GM21447 (cell line): ENCODE results near the gene KCNAB2.

ENCODE experiments used
- ATAC-seq: cut with Tn5 transposase; IDR thresholded peaks from one replicate; pipeline ENCODE4 v1.9.1; 2021; ENCODE audit not compliant: unreplicated experiment

Gene KCNAB2

DNA sequence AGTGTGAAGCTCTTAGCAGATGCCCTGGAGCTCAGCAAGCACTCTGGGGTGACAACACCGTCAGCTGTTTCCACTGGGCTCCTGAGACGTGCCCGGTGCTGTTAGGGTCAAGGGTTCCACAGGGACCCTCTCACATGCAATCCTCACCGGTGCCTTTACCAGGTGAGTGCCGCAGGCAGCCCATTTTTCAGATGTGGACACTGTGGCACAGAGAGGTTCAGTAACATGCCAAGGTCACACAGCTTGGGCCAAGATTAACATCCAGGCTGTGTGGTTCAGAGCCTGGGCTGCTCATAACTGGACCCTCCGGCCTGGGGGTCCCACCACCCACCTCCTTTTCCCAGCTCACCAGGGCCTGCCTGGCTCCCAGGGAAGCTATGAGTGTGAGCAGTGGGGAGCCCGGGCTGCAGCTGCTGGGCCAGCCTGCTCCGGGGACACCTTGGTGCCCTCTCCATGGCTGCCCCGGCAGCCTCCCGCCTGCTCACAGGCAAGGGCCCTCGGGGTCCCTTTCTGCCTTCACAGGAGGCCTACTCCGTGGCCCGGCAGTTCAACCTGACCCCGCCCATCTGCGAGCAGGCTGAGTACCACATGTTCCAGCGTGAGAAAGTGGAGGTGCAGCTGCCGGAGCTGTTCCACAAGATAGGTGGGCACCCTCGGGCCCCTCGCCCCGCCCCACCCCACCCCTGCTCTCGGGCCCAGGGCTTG lies 49.3 kb downstream of the KCNAB2 start:
- ATAC-seq = no peak

DNA sequence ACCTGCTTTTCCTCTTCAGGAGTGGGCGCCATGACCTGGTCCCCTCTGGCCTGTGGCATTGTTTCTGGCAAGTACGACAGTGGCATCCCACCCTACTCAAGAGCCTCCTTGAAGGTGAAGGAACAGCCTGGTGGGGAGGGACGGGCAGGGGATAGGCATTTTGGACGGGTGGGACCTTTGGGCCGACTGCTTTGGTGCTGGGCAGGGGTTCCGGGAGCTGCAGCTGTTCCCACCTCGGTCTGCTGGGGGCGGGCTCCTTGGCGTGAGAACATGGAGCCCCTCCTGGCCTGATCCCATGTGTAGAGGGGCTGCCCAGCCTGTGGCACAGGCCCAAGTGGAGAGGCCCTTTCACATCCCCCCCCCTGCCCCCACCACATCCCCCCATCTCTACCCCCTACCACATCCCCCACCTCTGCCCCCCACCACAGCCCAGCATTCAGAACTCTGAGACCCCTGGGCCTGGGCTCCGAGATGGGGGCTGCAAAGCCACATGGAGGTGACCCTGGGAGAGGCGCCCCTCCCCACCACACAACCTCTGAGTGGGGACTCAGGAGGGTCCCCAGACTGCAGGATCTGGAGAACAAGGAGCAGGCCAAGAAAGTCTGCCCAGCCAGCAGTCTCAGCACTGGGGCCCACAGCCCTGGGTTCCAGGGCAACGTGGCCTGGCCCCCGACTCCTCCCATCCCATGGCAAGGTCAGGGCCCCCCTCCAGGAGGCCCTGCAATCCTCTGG lies 50.0 kb downstream of the KCNAB2 start:
- no peak for ATAC-seq

DNA sequence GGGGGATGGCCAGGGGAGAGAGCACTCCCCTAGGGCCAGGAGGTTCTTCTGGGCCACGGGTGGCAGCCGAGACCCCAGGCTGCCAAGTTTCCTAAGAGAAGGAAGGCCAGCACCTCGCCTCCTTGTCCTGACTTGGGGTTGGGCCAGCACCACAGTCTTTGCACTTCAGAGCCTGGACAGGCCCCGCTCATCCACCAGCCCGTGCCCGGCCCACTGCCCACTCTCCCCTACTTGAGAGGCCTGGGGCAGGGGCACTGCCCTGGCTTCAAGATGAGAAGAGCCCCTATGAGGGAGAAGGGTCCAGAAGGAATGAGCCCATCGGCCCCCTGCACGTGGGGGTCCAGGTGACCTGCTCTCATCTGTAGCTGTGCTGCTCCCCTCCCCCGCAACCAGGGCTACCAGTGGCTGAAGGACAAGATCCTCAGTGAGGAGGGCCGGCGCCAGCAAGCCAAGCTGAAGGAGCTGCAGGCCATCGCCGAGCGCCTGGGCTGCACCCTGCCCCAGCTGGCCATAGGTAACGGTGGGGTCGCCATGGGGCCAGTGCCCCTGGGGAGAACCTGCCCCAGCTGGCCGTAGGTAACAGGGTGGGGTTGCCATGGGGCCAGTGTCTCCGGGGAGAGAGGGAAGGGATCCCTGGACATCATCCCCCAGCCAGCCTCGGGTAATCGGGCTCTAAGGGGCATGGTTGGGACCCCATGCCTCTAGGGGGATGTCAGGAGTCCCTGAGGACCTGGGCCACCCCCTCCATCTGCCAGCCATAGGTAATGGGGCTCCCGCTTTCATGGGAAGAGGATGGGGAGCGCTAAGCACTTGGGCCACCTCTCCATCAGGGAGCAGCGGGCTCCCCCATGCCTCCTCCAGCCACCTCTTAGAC lies 50.8 kb downstream of the KCNAB2 start:
- ATAC-seq = no peak

DNA sequence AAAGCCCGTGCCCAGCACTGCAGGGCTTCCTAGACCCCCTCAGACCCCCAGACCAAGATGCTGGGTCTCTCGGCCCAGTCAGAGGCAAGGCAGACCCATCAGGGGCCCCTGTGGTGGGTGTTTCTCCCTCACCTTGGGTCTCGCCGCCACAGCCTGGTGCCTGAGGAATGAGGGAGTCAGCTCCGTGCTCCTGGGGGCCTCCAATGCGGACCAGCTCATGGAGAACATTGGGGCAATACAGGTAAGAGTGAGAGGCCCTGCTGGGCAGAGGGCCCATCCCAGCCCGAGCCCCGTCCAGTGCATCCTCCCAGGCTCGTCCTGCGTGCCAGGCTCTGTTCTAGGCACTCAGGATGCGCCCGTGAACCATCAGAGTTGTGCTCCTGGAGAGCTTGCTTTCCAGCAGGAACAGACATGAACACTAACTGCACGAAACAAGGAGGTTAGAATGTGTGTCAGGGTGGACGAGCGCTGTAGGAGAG lies 51.5 kb downstream of the KCNAB2 start:
- no peak for ATAC-seq

DNA sequence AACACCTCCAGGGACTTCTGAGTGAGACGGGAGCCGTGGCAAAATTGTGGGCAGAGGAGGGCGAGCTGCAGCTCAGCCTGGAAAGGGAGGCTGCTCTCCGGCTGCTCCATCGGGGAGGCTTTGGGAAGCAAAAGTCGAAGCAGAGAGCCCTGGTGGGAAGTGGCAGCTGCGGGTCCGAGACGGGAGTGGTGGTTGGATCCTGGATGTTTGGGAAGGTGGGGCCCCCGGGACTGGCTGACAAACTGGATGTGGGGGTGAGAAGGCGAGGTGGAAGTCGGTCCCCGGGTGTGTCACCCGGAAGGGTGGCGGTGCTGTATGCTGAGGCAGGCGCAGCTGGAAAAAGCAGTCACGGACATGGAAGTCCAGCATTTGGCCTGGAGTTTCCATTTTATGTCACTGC lies 52.1 kb downstream of the KCNAB2 start:
- no peak for ATAC-seq

DNA sequence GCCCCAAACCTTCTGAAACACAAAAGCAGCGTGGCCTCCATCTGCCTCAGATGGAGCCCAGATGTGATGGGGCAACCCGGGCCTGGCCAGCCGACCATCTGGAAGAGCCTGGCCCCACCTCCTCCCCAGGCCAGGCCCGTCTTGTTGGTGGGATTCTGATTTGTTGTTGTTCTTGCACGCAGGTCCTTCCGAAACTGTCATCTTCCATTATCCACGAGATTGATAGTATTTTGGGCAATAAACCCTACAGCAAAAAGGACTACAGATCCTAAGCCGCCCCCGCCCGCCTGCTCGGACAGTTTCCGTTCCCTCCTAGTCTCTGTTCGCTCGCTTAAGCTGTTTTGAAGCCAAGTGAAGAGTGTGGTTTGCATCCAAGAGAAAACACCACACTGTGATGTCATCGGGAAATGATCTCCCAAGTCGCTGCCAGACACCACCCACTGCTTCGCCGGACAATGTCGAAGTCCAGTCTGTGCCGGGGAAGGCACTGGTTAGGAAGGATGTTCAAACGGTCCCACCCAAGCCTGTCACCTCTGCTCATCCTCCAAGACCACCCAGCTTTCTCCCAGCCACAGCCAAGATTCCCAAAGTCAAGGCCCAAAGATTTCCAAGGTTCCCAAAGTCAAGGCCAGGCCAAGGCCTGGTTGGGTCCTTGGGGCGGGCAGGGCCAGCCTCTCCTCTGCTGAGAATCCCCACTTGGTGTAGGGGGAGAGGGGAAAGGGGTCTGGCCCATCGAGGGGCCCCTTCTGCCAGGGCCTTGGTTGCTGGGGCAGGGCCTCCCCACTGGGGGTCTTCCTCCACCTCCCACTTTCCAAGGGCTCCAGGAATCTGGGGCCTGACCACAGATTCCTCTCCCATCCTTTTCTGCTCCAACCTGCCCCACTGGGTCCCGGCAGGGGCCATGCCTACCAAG lies 52.9 kb downstream of the KCNAB2 start:
- no peak for ATAC-seq

DNA sequence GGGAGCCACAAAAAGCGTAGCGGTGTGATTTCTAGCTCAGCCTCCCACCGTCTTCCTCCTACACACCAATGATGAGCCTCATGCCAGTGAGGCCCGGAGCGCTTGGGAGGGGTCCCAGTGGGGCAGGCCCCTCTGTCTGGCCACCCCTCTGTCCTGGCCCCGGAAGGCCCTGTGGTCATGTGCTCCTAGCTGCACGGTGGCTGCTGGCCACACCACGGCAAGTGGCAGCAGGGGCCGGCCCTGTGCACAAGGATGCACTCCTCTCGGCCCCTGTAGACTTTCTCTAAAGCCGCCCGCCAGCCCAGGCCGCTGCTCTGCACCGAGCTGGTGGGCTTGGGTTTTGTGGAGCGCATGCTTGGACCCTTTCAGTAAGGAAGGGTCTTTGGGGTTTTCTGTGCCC lies 53.6 kb downstream of the KCNAB2 start:
- ATAC-seq = no peak

DNA sequence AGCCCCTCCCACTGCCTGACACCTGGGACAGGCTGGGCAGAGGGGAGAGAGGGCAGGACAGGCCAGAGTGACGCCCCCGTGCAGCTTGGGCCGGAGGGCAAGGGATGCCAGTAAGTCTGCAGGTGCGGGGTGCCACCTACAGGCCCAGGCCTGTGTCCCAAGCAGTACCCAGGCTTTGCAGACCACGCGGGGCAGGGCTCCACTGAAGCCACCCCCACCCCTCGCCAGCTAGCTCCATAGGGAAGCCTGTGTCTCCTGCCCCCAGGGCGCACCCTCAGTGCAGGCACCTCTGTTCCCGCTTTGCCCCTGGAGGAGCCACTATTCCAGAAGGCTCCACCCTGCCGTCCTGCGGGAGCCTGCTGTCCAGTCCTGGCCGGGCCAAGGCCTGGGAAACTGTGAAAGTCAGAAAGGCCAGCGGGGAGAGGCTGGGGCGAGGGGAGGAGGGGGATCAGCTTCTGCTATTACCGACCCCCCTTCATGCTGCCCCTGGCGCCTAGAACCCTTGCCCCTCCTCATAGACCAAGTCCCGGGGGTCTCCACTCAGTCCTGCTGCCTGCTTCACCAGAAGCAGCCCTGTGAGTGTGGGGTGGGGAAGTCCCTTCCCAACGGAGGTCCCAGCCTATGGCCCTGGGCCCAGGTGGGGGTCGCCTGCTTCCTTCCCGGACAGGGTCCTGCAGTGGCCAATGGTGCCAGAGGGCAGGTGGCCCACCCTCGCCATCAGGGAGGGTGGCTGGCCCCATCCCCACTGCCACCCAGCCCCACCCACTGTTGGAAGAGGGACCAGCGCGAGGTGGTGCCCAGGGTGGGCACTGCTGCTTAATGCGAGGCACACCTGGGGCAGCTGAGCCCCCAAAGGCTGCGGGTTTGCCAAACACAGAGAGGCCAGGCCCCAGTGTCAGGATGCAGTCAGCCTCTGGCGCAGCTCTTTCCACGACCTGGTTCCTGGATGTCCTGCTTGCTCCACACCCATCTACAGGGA lies 54.4 kb downstream of the KCNAB2 start:
- no peak for ATAC-seq

DNA sequence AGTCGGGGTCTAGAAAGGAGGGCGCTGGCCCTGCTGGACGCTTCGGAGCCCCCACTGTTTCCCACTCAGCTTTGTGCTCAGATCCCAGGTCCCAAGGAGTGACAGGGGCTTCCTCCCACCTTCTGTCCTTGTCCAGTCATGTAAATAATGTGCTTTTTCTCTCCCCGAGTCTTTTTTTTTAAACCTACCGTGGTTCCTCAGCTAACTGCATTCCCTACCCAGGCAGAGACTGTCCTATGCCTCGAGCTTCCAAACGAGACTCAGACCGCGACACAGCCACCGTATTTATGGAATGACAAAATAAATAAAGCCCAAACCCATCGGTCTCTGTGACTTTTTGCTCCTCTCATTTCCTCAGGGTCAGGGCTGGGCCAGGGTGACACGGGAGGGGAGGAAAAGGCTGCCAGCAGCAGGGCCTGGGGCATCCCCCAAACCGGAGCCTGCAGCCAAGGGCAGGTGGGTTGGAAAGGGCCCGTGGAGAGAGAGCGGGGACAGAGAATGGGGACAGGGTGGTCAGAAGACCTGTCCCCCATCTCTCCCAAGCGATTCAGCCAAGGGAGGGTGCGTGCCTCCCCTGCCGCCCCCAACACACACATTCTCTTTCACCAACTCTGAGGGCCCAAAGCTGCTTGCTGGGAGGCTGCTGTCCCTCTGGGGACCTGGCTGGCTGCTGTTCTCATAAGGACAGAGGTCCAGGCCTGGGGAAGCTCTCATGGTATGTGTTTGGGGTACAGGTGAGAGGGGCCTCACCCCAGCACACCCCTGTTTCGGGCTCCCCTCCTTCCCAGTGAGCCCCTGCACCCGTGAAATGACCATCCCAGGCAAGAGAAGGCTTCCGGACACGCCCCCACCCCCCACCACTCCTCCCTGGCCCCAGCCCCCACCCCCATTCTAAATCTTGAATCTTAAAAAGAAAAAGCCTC lies 55.4 kb downstream of the KCNAB2 start:
- no peak for ATAC-seq

DNA sequence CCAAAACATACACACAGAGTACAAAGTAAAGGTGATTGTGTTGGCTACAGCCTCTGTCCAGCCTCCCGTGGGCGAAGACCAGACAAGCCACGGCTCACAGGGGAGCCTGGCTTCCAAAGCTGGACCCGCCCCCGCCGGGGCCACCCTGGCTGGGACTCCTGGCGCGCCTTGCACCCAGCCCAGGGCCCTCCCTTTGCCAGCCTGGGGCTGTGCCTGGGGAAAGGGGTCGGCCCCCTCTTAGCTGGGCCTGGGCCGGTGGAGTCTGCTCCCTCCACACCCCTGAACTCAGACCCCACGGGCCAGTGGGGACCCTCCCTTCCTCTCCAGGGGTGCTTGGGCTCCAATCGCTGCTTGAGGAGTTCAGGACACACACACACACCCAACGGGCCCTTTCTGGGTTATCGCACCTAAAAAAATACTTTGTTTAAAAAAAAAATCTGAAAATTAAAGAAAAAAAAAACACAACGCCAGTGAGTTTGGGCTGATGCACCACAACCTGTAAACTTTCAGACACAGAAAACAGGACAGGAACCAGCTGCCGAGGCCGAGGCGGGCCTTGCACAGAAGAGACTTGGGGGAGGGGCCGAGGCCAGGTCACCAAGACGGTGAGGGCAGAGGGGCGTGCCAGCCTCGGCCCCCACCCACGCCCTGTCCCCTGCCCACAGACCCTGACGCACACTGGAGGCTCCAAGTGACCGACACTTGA lies 56.3 kb downstream of the KCNAB2 start:
- no peak for ATAC-seq

DNA sequence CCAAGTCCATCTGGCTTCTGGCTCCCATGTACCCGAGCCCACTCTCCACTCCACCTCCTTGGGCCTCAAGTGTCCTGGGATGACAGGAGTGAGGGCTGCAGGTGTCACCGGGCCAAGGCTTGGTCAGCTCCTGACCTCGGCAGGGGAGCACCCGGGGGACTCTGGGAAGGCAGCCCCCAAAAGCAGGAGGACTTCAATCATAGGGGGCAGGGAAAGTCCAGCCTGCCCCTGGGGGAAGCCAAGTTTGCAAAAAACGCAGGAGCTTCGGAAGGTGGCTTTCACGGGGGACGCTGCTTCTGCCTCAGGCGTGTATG lies 56.8 kb downstream of the KCNAB2 start:
- ATAC-seq = no peak

DNA sequence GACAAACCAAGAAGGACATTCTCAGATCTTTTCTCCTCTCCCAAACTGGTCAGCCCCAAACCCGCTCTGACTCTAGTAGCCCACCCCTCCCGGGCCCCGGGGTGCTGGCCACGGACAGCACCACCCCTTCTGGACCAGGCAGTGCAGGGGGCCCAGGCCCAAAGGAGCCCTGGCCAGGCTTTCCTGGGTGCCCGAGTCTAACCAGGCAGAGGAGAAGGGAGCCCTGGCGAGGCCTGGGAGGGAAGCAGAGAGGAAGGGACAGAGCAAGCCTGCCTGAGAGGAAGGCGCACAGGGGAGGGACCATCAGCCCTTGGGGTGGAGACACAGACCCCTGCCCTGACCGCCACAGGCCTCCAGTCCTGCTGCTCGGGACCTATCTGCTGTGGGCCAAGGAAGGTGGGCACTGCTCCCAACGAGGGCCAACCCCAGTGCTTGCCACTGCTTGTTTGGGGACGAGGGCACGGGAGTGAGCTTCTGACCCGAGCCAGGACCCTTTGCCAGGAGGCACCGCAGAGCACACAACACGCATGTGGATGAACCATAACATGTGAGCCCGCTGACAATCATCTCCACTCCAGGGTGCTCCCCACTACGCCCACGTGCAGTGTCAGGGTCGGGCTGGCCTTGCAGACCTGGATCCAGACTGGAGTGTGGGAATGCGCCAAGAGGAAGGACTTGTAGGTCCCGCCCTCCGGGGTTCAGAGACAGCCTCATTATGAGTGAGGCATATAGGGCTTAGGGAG lies 57.6 kb downstream of the KCNAB2 start:
- no peak for ATAC-seq

DNA sequence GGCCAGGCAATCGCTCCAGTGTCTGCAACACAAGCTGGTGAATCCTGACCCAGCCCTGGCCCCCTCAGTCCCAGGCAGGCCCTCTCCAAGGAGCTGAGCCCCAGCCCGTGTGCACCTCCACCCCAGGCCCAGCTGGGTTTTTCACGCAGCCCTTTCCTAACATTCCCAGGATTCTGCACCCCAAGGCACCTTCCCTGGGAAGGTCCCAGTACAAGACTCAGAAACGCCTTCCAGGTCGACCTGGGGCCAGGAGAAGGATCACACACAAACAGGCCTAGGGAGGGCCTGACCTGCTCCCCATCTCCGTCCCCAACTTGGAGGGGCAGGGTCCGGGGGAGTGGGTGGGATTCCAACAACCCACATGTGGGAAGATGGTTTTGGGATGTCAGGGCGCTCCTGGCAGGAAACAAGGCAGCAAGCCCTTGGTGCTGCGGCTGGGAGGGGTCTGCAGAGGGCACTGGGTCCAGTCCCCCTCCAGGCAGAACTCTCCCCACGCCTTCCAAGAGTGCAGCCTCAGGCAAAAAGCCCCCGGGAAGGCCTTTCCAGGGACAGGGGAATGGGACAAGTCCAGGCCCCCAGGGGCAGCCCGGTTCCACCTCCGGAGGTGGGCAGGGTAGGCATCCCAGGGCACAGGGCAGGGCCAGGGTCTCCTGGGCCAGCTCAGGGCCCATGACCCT lies 58.3 kb downstream of the KCNAB2 start:
- ATAC-seq = no peak

DNA sequence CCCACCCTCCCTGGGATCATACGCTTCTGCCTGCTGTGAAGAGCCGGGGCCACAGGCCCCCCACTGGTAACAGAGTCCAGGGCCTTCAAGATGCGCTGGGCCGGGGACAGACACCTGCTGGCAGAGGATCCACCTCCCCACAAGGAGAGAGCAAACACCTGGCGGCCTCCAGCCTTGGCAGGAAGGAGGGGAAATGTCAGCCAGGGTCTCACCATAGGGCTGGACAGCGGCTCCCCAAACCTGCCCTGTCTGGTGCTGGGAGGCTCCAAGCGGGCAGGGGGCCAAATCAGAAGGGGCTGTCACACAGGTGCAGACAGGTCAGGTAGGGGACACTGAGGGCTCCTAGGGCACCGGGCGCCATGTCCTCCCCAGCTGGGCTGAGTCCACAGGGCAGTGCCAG lies 58.9 kb downstream of the KCNAB2 start:
- ATAC-seq = no peak

DNA sequence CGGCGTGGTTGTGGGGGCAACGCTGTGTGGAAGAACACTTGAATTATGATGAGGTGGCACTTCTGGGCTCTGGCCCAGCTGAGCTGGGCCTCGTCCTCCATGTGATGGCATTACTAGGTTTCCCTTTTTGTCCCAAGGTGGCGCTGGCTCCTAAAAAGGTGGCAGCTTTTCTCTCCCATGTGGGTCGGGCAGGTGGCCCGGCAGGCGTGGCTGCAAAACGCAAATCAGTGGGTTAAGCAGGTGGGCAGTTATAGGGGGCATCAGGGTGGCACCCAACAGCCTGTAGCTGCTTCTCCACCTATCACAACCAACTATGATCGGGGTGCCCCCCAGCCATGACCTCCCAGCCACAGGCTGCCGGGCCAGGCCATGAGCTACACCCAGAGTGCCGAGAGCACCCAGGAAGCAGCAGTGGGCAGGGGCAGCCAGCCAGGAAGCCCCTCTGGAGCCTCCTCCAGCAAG lies 59.6 kb downstream of the KCNAB2 start:
- no peak for ATAC-seq

DNA sequence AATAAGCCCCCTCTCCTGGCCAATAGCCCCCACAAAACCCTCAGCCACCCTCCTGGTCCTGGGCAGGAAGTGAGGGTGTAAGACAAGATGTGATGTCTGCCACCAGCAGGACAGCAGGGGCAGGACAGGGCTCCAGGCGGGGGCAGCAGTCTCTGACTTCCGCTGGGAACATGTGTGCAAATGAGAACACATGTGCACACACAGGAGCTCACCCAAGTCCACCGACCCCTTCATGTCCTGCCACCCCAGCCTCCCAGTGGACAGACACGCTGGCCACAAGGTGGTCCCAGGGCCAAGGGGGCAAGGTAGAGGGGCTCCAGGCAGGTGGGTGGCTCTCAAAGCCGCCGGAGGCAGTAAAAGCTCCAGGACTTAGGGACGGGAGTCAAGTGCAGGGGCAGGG lies 60.1 kb downstream of the KCNAB2 start:
- ATAC-seq = no peak

DNA sequence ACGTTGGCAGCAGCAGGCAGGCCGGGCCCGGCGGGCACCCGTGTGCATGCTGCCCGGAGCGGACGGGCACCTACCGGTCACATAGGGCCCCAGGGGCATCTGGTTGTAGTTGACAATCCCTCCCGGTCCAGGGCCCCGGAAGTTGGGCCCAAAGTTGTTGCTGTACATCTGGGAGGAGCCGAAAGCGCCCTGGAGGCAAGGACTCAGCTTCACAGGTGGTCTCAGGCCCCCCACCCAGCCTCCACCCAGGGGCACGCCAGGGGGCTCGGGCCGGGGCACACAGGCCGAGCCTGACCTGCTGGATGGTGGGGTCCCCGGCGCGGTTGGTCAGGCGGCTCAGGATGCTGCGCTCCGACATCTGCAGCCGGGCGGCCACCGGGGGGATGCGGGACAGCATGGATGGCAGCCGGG lies 60.6 kb downstream of the KCNAB2 start:
- no peak for ATAC-seq
